Dendritic cell treated with granulocyte-macrophage colony-stimulating factor and Interleukin-4, amounts not matched to agents 40 ng/mL and 50 ng/mL, for 4 days (primary cell): ENCODE data around the gene GALM.

Source experiments
- H3K27ac Mint-ChIP-seq: one replicate; pipeline ENCODE4 v1.8.0; 2022; ENCODE audit warnings: mild to moderate bottlenecking, mixed read lengths
- H3K27me3 Mint-ChIP-seq: one replicate; pipeline ENCODE4 v1.8.0; 2022; ENCODE audit warnings: mild to moderate bottlenecking, mixed read lengths
- H3K36me3 Mint-ChIP-seq: one replicate; pipeline ENCODE4 v1.8.0; 2022; ENCODE audit warnings: low read depth, mixed read lengths
- H3K4me1 Mint-ChIP-seq: one replicate; pipeline ENCODE4 v1.8.0; 2022; ENCODE audit warnings: low read depth, mixed read lengths
- H3K4me3 Mint-ChIP-seq: one replicate; pipeline ENCODE4 v1.8.0; 2022; ENCODE audit warnings: mild to moderate bottlenecking, moderate library complexity, mixed read lengths
- H3K9me3 Mint-ChIP-seq: one replicate; pipeline ENCODE4 v1.8.0; 2022; ENCODE audit warnings: mixed read lengths
- intact Hi-C: fragments of 100-400 bp; cut with micrococcal nuclease; formaldehyde crosslinking; loops from one replicate; pipeline ENCODE4 v1.15.0; 2022

Gene GALM

DNA sequence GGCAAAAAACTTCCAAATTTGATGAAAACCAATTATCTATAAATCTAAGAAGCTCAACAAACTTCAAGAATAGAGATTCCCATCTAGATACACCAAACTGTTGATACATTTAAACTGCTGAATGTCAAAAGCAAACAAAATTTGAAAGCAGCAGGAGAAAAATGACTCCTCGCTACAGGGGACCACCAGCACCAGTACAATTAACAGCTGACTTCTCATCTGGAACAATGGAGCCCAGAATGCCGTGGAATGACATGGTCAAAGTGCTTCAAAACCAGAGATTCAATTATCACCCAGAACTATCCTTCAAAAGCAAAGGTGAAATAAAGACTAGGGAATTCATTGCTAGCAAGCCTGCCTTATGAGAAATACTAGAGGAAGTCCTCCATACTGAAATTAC is 73.6 kb downstream of the GALM start:
- H3K4me1 Mint-ChIP-seq = peaks cover 37% of the 10 kb centered on the region
- intact Hi-C loops = no loop called here
- H3K27ac Mint-ChIP-seq = peak overlapping the region; percentile 14
- no peak overlapping the region for H3K4me3 Mint-ChIP-seq
- no peaks in the 10 kb centered on the region for H3K27me3 Mint-ChIP-seq
- H3K36me3 Mint-ChIP-seq = peaks cover 68% of the 10 kb centered on the region
- H3K9me3 Mint-ChIP-seq = peaks cover 9% of the 10 kb centered on the region

DNA sequence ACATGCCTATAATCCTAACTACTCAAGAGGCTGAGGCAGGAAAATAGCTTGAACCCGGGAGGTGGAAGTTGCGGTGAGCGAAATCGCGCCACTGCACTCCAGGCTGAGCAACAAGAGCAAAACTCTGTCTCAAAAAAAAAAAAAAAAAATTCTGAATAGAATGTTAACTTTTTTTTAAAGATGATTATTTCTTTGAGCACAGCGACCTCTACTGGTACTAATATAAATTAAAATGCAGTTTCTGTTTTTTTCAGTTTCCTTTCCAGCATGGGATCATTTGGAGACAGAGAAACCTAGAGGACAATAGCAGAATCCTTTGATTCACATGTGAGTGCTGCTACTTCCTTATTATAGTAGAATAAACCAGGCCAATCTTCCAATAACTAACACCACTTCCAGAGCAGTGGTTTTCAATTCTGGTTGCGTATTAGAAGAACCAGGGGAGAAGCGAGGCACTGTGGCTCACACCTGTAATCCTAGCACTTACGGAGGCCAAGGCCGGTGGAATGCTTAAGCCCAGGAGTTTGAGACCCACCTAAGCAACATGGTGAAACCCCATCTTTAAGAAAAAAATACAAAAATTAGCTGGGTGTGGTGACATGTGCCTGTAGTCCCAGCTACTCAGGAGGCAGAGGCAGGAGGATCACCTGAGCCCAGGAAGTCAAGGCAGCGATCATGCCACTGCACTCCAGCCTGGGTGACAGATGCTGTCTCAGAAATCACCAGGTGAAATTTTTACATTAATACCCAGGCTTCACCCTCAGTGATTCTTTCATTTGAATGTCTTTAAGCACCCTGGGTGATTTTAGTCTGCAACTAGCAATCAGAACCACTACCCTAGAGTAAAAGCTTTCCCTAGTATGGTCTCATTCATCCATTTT is 75.2 kb downstream of the GALM start:
- H3K4me3 Mint-ChIP-seq = no peak overlapping the region
- peaks cover 75% of the 10 kb centered on the region for H3K36me3 Mint-ChIP-seq
- H3K27me3 Mint-ChIP-seq = no peaks in the 10 kb centered on the region
- H3K27ac Mint-ChIP-seq = no peak overlapping the region
- peaks cover 41% of the 10 kb centered on the region for H3K4me1 Mint-ChIP-seq
- intact Hi-C loops = loop anchor here (2.0 to 5.0 kb wide), 2 partner anchors 204 to 424 kb away; no protein-coding TSS in a partner anchor
- H3K9me3 Mint-ChIP-seq = peaks cover 9% of the 10 kb centered on the region

DNA sequence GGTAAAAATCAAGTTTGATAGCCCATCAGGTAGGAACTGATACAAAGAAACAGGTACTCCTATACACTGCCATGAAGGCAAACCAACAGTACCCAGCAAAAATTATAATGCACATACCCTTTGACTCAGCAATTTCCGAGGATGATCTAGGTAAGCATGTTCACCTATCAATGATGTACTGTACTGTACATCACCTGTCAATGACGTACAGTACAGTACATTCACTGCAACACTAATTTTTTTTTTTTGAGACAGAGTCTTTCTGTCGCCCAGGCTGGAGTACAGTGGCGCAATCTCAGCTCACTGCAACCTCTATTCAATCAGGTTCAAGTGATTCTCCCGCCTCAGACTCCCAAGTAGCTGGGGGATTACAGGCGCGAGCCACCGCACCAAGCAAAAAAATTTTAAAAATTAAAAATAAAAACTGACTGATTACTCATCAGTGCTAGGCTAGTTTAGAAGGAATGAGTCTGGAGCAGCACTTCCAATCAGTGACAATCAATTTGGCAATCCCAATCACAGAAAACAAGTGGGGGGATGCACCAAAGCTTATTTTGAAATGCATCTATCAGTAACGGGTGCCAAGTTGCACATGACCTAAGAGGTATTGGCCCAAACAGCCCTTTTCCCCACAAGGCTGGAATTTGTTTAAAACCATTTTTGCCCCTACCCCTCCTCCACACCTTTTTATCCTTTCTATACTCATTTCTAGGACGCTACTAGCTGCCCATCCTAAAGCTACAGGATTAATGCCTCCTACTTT is 77.1 kb downstream of the GALM start:
- no peak overlapping the region for H3K27ac Mint-ChIP-seq
- H3K36me3 Mint-ChIP-seq = peaks cover 91% of the 10 kb centered on the region
- no peaks in the 10 kb centered on the region for H3K27me3 Mint-ChIP-seq
- no peak overlapping the region for H3K4me3 Mint-ChIP-seq
- peaks cover 40% of the 10 kb centered on the region for H3K4me1 Mint-ChIP-seq
- peaks cover 9% of the 10 kb centered on the region for H3K9me3 Mint-ChIP-seq
- intact Hi-C loops = loop anchor here (5.0 kb wide), 1 partner anchor 426 kb away; no protein-coding TSS in a partner anchor

DNA sequence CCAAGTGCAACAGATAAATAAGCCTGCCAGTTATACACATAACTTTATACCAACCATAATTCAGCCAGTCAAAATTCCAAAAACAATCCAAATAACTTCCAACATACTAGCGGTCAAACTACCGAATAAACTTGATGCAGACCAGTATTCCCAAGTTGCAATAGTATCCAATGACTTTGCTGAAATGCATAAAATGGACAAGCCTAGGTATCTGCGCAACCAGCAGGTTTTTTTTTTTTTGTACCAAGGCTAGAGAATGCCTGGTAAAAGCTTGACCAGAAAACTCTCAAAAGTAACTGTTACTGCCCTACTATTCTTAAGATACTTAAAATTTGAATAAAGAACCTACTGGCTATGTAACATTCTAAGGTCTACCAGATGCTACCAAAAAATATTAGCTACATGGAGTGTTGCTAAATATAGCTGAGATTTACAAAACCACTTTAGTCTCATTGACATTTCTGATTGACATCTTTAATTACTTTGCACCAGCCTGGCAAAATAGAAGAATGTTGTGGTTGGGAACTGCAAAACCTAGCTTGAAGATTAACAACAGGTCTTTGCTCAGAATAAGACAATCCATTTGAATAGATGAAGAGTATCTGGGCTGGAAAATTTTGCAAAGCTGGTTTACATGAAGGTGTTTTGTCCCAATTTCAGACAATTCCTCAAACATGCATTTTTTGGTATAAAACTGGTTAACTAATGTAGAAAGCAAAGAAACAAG is 77.9 kb downstream of the GALM start:
- Mint-ChIP-seq H3K27me3 (no peaks in the 10 kb centered on the region), H3K9me3 (peaks cover 9% of the 10 kb centered on the region), H3K4me1 (peaks cover 40% of the 10 kb centered on the region), H3K4me3 (no peak overlapping the region), H3K36me3 (peaks cover 91% of the 10 kb centered on the region), H3K27ac (no peak overlapping the region)
- intact Hi-C loops = loop anchor here (1.0 to 5.0 kb wide), 2 partner anchors 15 to 427 kb away; no protein-coding TSS in a partner anchor

DNA sequence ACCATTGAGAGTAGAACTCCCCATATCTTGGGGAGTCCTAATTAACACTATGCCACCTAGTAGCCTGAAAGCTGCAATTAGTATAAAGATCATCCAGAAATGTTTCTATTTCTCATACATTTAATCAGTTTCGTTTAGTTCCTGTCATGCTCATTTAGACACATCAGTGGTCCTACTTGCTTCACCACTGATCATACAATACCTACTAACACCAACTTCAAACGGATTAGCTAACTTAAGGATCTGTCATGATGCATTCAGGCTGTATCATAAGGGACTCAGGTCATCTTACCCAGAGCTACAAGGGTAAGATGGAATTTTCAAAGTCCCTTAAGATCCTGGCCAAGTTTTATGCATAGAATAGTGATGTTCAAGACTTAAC is 78.5 kb downstream of the GALM start:
- intact Hi-C loops = loop anchor here (1.0 to 5.0 kb wide), 2 partner anchors 15 to 427 kb away; no protein-coding TSS in a partner anchor
- Mint-ChIP-seq H3K27me3 (no peaks in the 10 kb centered on the region), H3K4me3 (no peak overlapping the region), H3K9me3 (peaks cover 4% of the 10 kb centered on the region), H3K27ac (no peak overlapping the region), H3K36me3 (peaks cover 91% of the 10 kb centered on the region), H3K4me1 (peaks cover 38% of the 10 kb centered on the region)

DNA sequence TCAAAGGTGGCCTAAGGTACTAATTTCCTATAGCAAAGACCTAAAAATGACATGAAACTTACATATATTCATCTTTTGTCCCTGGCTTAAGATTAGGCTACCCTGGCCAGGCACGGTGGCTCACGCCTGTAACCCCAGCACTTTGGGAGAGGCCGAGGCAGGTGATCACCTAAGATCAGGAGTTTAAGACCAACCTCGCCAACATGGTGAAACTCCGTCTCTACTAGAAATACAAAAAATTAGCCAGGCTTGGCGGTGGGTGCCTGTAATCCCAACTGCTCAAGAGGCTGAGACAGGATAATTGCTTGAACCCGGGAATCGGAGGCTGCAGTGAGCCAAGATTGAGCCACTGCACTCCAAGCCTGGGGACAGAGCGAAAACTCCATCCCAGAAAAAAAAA is 79.4 kb downstream of the GALM start:
- no peak overlapping the region for H3K27ac Mint-ChIP-seq
- intact Hi-C loops = no loop called here

DNA sequence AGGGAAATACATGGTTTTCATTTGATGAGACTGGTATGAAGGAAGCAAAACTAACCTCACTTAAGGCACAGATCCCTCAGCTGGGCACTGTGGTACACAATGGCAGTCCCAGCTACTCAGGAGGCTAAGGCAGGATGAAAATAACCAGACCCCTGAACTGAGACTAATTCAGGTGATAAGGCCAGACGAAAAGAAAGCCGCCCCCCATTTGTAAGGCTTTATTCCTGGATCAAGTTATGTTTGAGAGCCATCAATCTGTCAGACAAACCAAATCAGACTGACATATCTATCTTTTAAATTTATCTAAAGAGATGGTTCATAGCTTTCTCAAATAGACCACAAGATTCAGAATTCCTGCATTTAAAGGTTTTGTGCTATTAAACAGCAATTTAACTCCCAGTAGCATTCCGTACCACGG is 81.1 kb downstream of the GALM start:
- intact Hi-C loops = no loop called here
- H3K4me1 Mint-ChIP-seq = peaks cover 45% of the 10 kb centered on the region
- H3K9me3 Mint-ChIP-seq = no peaks in the 10 kb centered on the region
- H3K27ac Mint-ChIP-seq = no peak overlapping the region
- no peaks in the 10 kb centered on the region for H3K27me3 Mint-ChIP-seq
- peaks cover 95% of the 10 kb centered on the region for H3K36me3 Mint-ChIP-seq
- no peak overlapping the region for H3K4me3 Mint-ChIP-seq

More for the DNA sequence above, 79.4 kb downstream of the GALM start:
- H3K9me3 Mint-ChIP-seq = no peaks in the 10 kb centered on the region
- H3K4me3 Mint-ChIP-seq = no peak overlapping the region
- H3K4me1 Mint-ChIP-seq = peaks cover 40% of the 10 kb centered on the region
- H3K27me3 Mint-ChIP-seq = no peaks in the 10 kb centered on the region
- H3K36me3 Mint-ChIP-seq = peaks cover 91% of the 10 kb centered on the region

DNA sequence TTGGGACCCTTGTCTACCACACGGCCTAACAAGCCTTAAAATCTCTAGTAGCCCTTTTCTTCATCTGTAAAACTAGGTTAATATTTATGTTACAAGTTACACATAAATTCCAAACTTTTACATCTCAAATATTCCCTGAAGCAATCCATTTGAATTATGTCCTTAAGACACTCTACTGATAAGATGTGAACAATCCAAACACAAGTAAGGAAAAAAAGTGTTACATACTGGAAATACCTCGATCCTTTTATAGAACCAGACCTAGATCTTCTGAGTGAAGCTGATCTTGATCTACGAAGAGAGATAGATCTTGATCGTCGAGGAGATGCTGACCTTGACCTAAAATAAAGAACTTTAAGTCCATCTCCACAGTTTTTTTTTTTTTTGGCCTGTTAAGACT is 81.9 kb downstream of the GALM start:
- H3K36me3 Mint-ChIP-seq = peaks cover 87% of the 10 kb centered on the region
- peaks cover 49% of the 10 kb centered on the region for H3K4me1 Mint-ChIP-seq
- no peak overlapping the region for H3K4me3 Mint-ChIP-seq
- intact Hi-C loops = no loop called here
- H3K9me3 Mint-ChIP-seq = no peaks in the 10 kb centered on the region
- H3K27ac Mint-ChIP-seq = no peak overlapping the region
- H3K27me3 Mint-ChIP-seq = no peaks in the 10 kb centered on the region

DNA sequence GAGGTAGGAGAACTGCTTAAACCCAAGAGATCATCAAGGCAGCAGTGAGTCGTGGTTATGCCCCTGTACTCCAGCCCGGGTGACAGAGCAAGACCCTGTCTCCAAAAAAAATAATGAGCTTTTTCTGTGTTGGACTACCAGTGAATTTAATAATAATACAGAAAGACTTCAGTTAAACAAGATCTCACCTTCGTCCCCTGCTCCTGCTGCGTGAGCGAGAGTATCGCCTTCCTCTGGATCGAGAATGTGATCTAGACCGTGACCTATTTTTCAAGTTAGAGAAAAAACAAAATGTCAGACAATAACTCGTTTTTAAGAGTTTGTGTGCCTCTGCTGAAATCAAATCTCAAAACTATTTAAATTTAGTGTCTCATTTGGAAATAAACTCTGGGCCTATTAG is 82.5 kb downstream of the GALM start:
- Mint-ChIP-seq H3K4me3 (no peak overlapping the region), H3K36me3 (peaks cover 81% of the 10 kb centered on the region), H3K4me1 (peaks cover 49% of the 10 kb centered on the region), H3K27ac (no peak overlapping the region), H3K27me3 (no peaks in the 10 kb centered on the region), H3K9me3 (no peaks in the 10 kb centered on the region)
- intact Hi-C loops = no loop called here

DNA sequence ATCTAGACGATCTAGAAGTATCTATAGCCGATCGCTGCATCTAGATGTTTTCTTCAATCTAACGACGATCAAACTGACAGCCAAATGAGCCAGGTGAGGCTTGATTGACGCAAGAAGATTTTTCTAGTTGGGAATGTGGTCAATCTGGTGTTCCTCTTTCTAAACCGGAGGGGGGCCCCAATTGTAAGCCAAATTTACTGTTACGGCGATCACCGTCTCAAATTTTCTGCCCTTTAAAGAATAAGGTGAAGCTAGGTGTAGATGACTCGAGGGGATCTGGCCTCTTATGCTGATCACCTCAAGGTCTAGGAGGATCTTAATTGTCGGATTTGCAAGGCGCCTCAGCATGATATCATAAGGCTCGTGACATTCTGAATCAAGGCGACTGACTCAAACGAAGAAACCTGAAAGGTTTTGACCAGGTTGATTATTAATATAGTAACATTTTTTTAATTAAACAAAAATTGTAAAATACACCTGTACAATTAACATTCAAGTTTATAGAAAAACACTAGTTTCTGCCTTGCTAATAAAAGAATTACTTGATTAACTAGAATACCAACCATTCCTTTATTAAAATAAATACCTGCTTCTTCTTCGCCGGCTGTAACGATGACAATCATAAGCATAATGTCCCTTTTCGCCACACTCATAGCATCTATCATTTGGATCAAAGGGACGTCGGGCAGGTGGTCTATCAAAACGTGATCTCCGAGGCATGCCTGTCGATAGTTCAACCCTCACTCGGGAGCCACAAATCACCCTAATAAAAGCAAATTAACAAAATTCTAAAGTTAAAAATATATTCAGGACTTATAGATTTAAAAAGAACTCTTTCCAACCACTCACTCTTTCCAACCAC is 83.3 kb downstream of the GALM start:
- peaks cover 49% of the 10 kb centered on the region for H3K4me1 Mint-ChIP-seq
- peaks cover 73% of the 10 kb centered on the region for H3K36me3 Mint-ChIP-seq
- H3K27ac Mint-ChIP-seq = peak overlapping the region; percentile 98
- no peaks in the 10 kb centered on the region for H3K27me3 Mint-ChIP-seq
- peak overlapping the region; percentile 94 for H3K4me3 Mint-ChIP-seq
- H3K9me3 Mint-ChIP-seq = no peaks in the 10 kb centered on the region
- intact Hi-C loops = no loop called here

DNA sequence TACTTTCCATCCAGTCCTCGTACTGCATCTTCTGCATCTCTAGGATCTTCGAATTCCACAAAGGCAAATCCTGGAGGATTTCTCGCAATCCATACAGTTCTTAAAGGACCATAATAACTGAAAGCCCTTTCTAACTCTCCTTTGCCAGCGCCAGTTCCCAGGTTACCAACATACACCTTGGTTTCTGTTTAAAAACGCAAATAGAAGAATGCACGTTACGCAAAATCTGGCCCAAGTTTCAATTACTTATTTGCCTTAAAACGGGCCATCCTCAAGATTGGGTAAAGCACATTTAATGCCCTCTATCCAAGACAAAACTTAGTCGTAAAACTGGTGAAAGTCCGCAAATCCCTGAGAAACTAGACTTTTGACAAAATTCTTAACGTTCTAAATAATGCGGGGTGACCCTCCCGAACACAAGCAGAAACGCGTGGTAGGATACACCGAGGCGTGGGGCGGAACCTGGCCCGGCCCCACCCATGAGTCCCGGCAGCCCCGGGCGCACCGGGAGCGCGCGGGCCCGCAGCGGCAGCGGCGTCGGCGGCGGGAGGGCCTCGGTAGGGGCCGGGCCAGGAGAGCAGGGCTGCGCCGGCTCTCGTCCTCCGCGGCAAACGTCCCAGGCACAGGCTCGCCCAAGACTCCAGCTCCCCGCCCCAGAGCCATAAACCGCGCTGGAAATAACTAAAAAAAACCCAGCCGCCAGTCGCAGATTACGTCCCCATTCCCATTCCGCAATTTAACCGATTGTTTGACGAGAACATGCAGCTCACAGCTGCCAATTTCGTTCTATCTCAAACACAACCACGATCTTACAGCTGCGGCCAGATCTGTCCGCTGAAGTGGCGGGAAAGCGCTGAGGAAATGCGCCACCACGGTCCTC is 84.3 kb downstream of the GALM start:
- Mint-ChIP-seq H3K4me3 (peak overlapping the region; percentile 94), H3K36me3 (peaks cover 63% of the 10 kb centered on the region), H3K27ac (peak overlapping the region; percentile 98), H3K9me3 (no peaks in the 10 kb centered on the region), H3K27me3 (no peaks in the 10 kb centered on the region), H3K4me1 (peaks cover 49% of the 10 kb centered on the region)
- intact Hi-C loops = loop anchor here (2.0 to 5.0 kb wide), 2 partner anchors 87 to 125 kb away; partner anchors contain the start of genes DHX57 and MORN2

DNA sequence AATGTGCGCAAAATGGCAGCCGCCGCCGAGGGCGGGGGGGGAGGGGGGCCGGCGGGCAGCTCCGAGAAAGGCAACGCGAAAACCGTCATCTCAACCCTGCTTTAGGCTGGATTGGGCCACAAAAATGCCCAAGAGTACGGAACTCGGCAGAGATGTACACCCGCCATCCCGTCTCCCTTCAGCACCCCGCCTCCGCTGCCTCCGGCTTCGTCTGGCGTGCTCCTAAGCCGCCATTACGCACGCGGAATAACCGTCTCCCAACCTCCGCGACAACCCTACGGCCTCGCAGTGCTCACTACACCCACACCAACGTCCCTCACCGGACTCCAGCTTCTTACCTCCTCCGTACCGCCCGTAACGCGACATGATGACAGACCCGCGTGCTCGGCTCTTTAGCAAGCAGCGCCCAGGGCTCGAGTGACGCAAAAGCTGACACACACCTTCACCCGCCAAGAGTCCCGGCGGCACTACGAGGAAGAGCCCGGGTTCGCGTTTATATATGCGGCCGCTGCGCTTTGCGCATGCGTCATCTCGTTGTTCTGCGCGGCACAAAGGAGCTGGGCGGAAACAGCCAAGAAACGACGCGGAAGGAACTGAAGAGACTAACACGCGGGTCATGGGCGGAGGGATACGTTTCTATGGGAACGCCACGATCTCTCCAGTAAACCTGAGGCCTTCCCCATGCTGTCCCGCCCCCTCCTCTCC is 85.1 kb downstream of the GALM start, which contains the start of gene SRSF7:
TSS of gene SRSF7 (minus strand) at position 471 of the 705 bp plus-strand sequence. CDS start at position 366, 105 bp downstream.
- Mint-ChIP-seq H3K27ac (peak within 1 kb of the TSS; percentile 98), H3K4me3 (peak within 1 kb of the TSS; percentile 94), H3K36me3 (peaks cover 55% of the 10 kb centered on the region), H3K27me3 (no peaks in the 10 kb centered on the region), H3K4me1 (peaks cover 46% of the 10 kb centered on the region), H3K9me3 (no peaks in the 10 kb centered on the region)
- intact Hi-C loops = loop anchor here (2.0 to 5.0 kb wide), 2 partner anchors 86 to 124 kb away; partner anchors contain the start of genes DHX57 and MORN2
